ENCODE results near the gene HNRNPUL1. TPM values are rescaled to one million over a fixed set of nuclear protein-coding genes. Genes with fewer than 3 reads are reported as not detected.
"Not testable (repeated sequence)": the region's sequence is repeated elsewhere in the genome, so short reads cannot be mapped to it uniquely, and the experiment has no call there.

Gene HNRNPUL1
- total RNA-seq, 2 donors from 2014 or later, result 76.0 to 87.3 TPM

GRCh38 chr19:41226874-41227390, 37.2 kb upstream of the HNRNPUL1 start:
- peak overlapping the region in 1 of 2 donors; percentile 13 for H3K4me3 ChIP-seq
- intact Hi-C loops (cut with DNase I), result no loop called here
- 43 to 57% methylated on average over 7 to 9 of the region's 9 CpGs for WGBS, 2 donors

GRCh38 chr19:41228486-41228885, 35.7 kb upstream of the HNRNPUL1 start:
- no peak overlapping the region for H3K27ac ChIP-seq
- ATAC-seq (no peak), DNase-seq (no peak)
- intact Hi-C loops (cut with DNase I), result no loop called here
- no peaks in the 10 kb centered on the region for H3K36me3 ChIP-seq (replicated peaks in 1 of 2; ENCODE audit: insufficient read depth in 1 of 2, low read depth in 2 of 2)
- H3K27me3 ChIP-seq, result no peaks in the 10 kb centered on the region
- no peaks in the 10 kb centered on the region for H3K9me3 ChIP-seq
- no peak overlapping the region for H3K4me3 ChIP-seq
- 73 to 94% methylated on average over 3 of the region's 3 CpGs for WGBS, 2 donors
- peaks cover 16% of the 10 kb centered on the region for H3K4me1 ChIP-seq
- TF ChIP-seq POLR2A (IDR thresholded peaks at IDR 0.05) (no peak), CTCF (IDR thresholded peaks at IDR 0.05) (no peak)

More at GRCh38 chr19:41226874-41227390, 37.2 kb upstream of the HNRNPUL1 start:
- no peak for ATAC-seq
- no peaks in the 10 kb centered on the region for H3K27me3 ChIP-seq
- no peak for DNase-seq
- TF ChIP-seq CTCF (IDR thresholded peaks at IDR 0.05), result no peak
- no peak for TF ChIP-seq POLR2A (IDR thresholded peaks at IDR 0.05)
- no peaks in the 10 kb centered on the region for H3K9me3 ChIP-seq
- peaks cover 16% of the 10 kb centered on the region for H3K4me1 ChIP-seq
- no peaks in the 10 kb centered on the region for H3K36me3 ChIP-seq (replicated peaks in 1 of 2; ENCODE audit: insufficient read depth in 1 of 2, low read depth in 2 of 2)
- H3K27ac ChIP-seq, result peak overlapping the region in 2 of 4 donors; percentile 45 to 56

- H3K4me3 ChIP-seq; H3K27ac ChIP-seq; ATAC-seq; intact Hi-C loops (cut with DNase I); H3K36me3 ChIP-seq (replicated peaks in 1 of 2; ENCODE audit: insufficient read depth in 1 of 2, low read depth in 2 of 2); H3K27me3 ChIP-seq; H3K9me3 ChIP-seq; DNase-seq: not testable (repeated sequence)
- peaks cover 16% of the 10 kb centered on the region for H3K4me1 ChIP-seq
- 86 to 87% methylated on average over 4 to 5 of the region's 5 CpGs for WGBS, 2 donors
Observed at GRCh38 chr19:41229338-41229737, 34.8 kb upstream of the HNRNPUL1 start.

- H3K4me1 ChIP-seq, result peaks cover 16% of the 10 kb centered on the region
- no peaks in the 10 kb centered on the region for H3K9me3 ChIP-seq
- intact Hi-C loops (cut with DNase I), result no loop called here
- ATAC-seq, result no peak
- DNase-seq, result no peak
- 78 to 85% methylated on average over 3 of the region's 3 CpGs for WGBS, 2 donors
- H3K27ac ChIP-seq, result no peak overlapping the region
- no peak for TF ChIP-seq CTCF (IDR thresholded peaks at IDR 0.05)
- TF ChIP-seq POLR2A (IDR thresholded peaks at IDR 0.05), result no peak
- no peak overlapping the region for H3K4me3 ChIP-seq
- H3K36me3 ChIP-seq (replicated peaks in 1 of 2; ENCODE audit: insufficient read depth in 1 of 2, low read depth in 2 of 2), result no peaks in the 10 kb centered on the region
- H3K27me3 ChIP-seq, result no peaks in the 10 kb centered on the region
Observed at GRCh38 chr19:41230067-41230857, 33.9 kb upstream of the HNRNPUL1 start.

- WGBS, 2 donors, result 89 to 94% methylated on average over 8 of the region's 8 CpGs
- H3K9me3 ChIP-seq, result no peaks in the 10 kb centered on the region
- ATAC-seq, result no peak
Observed at GRCh38 chr19:41232686-41233085, 31.5 kb upstream of the HNRNPUL1 start.

More at GRCh38 chr19:41232686-41233085, 31.5 kb upstream of the HNRNPUL1 start:
- no peaks in the 10 kb centered on the region for H3K36me3 ChIP-seq (replicated peaks in 1 of 2; ENCODE audit: insufficient read depth in 1 of 2, low read depth in 2 of 2)
- no peaks in the 10 kb centered on the region for H3K4me1 ChIP-seq
- no peak overlapping the region for H3K4me3 ChIP-seq
- no peak for DNase-seq
- no peak overlapping the region for H3K27ac ChIP-seq
- TF ChIP-seq CTCF (IDR thresholded peaks at IDR 0.05) (no peak), POLR2A (IDR thresholded peaks at IDR 0.05) (no peak)
- H3K27me3 ChIP-seq, result no peaks in the 10 kb centered on the region
- intact Hi-C loops (cut with DNase I), result no loop called here

Measured in body of pancreas (tissue), 4 donors.